PC-9 (cell line): ENCODE data around the gene NBDY. TPM values are rescaled to one million over a fixed set of nuclear protein-coding genes. Genes with fewer than 3 reads are reported as not detected.
"Not testable (repeated sequence)": the region's sequence is repeated elsewhere in the genome, so short reads cannot be mapped to it uniquely, and the experiment has no call there.

Source experiments
- BruUV-seq: library from RNA; stranded (reverse); fragments of 400-500 nt; replicated peaks from 2 replicates; lab custom pipeline; 2021; lab: Mats Ljungman, UMichigan
- CTCF ChIA-PET: fragments of 300-600 bp; sonication (Branson Sonifier 250); formaldehyde crosslinking; loops from one replicate; lab custom pipeline; 2022; ENCODE audit warnings: antibody characterized with exemption; lab: Charles Lee
- POLR2A ChIA-PET: fragments of 300-600 bp; sonication (Branson Sonifier 250); formaldehyde crosslinking; loops from one replicate; lab custom pipeline; 2022; ENCODE audit warnings: antibody characterized with exemption; ENCODE audit not compliant: unreplicated experiment; lab: Charles Lee
- DNase-seq, 2 experiments: peaks; one replicate each; pipeline versions ENCODE4 v3.0.0 to v3.0.0-alpha.2; 2015 to 2022; ENCODE audit warnings: mixed read lengths in 1 of 2
- H2AFZ ChIP-seq: fragments of 200-600 bp; sonication (generic); 2 replicates; pipeline ENCODE4 v1.8.1; 2017; ENCODE audit warnings: antibody characterized with exemption
- H3F3A ChIP-seq: fragments of 200-600 bp; sonication (generic); 2 replicates; pipeline ENCODE4 v1.8.1; 2017; ENCODE audit warnings: antibody characterized with exemption, mild to moderate bottlenecking, low read depth; ENCODE audit not compliant: insufficient read depth
- H3K27ac ChIP-seq: fragments of 200-600 bp; sonication (generic); 2 replicates; pipeline ENCODE4 v1.6.1; 2016; ENCODE audit warnings: mixed run types
- H3K27me3 ChIP-seq: fragments of 200-600 bp; sonication (generic); 2 replicates; pipeline ENCODE4 v1.6.1; 2016; ENCODE audit warnings: low read depth, mixed run types; ENCODE audit not compliant: insufficient read depth
- H3K36me3 ChIP-seq: fragments of 200-600 bp; sonication (generic); 2 replicates; pipeline ENCODE4 v1.6.1; 2016; ENCODE audit warnings: low read depth, mixed run types
- H3K4me1 ChIP-seq: fragments of 200-600 bp; sonication (generic); replicated peaks from 2 replicates; pipeline ENCODE4 v1.6.1; 2016; ENCODE audit warnings: mixed run types; ENCODE audit not compliant: insufficient read depth
- H3K4me2 ChIP-seq: fragments of 200-600 bp; sonication (generic); 2 replicates; pipeline ENCODE4 v1.6.1; 2017; ENCODE audit warnings: mixed run types
- H3K4me3 ChIP-seq: fragments of 200-600 bp; sonication (generic); 2 replicates; pipeline ENCODE4 v1.6.1; 2016; ENCODE audit warnings: mixed run types
- H3K79me2 ChIP-seq: fragments of 200-600 bp; sonication (generic); 2 replicates; pipeline ENCODE4 v1.6.1; 2017; ENCODE audit warnings: low read depth, mixed run types
- H3K9me2 ChIP-seq: fragments of 200-600 bp; sonication (generic); 2 replicates; pipeline ENCODE4 v1.8.1; 2017; ENCODE audit warnings: mild to moderate bottlenecking; ENCODE audit not compliant: insufficient read depth
- H3K9me3 ChIP-seq: fragments of 200-600 bp; sonication (generic); 2 replicates; pipeline ENCODE4 v1.8.1; 2016; ENCODE audit warnings: low read depth; ENCODE audit not compliant: insufficient read depth
- H4K20me1 ChIP-seq: fragments of 200-600 bp; sonication (generic); 2 replicates; pipeline ENCODE4 v1.8.1; 2017; ENCODE audit not compliant: insufficient read depth
- intact Hi-C: fragments of 100-400 bp; cut with micrococcal nuclease; formaldehyde crosslinking; loops from one replicate; pipeline ENCODE4 v1.10.0; 2022; ENCODE audit not compliant: unreplicated experiment
- total RNA-seq: library from RNA; stranded (reverse); gene quantifications from 2 replicates; pipeline ENCODE4 v1.2.3, GENCODE V29; 2021

The NBDY gene
- total RNA-seq, 1 experiment from 2014 or later, result 76.6 TPM

DNA sequence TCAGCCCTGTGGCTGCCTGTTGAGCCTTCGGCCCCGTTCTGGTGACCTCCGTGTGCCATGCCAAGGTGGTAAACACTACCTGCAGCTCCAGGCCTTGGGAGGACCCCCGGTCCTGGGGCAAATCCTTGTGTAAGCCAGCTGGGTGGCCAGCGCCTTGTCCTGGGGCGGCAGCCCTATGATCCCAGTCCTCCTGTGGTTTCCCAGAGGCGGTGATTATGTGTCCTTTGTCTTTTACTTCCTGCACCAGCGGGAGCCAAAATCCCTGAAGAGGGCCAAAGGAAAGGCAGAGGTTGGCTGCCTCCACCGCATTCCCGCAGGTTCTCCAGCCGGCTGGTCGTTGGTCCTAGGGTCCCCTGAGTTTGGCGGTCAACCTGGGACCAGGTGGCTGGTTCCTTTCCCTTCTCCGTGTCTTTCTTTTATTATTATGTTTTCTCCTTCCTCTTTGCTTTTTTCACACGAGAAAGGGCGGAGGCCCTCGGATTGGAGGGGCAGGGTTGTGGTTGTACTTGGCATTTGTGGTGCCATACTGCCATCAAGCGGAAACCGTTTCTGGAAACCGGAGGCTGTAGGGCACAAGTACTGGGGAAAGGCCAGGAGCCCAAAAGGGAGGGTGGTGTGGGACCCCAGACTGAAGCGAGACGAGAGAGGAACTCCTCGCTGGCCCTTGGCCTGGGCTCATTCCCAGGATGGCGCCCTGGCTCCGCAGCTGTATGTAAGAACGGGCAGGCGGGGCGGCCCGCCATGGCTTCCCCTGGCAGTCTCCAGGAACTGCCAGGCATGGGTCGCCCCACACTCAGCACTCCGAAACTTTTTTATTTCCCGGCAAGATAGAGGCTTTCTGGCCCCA is 43.9 kb downstream of the NBDY start:
- POLR2A ChIA-PET, H2AFZ ChIP-seq, H3K4me3 ChIP-seq, H3K9me3 ChIP-seq, H4K20me1 ChIP-seq, H3K79me2 ChIP-seq, H3K27me3 ChIP-seq, H3K27ac ChIP-seq, DNase-seq, H3F3A ChIP-seq, H3K4me2 ChIP-seq, H3K9me2 ChIP-seq, H3K4me1 ChIP-seq, intact Hi-C loops, H3K36me3 ChIP-seq, CTCF ChIA-PET, BruUV-seq: not testable (repeated sequence)

DNA sequence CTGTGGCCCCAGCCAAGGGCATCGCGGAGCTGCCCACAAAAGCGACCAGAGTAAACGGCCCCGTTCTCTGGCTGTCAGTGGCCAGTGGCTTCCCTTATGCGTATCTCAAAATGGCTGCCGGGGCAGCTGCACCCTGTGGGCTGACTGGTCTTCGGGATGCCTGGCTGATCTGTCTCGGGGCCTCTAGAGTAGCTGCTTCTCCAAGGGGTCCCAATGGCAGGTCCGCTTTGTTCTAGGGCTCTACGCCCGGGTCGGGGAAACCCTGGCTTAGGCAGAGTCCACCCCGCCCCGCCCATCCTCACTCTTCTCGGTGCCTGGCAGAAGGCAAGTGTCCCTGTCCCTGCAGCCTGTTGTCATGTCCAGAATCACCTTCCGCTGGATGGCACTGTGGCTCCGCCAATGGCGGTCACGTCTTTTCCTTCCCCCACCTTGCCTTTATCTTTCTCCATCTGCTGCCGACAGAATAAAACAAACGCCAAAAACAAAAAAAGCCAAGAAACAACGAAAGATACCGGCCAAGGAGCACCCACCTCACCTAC is 44.5 kb downstream of the NBDY start:
- intact Hi-C loops, DNase-seq, H3K4me3 ChIP-seq, H3K27ac ChIP-seq, H2AFZ ChIP-seq, H3K4me2 ChIP-seq, POLR2A ChIA-PET, CTCF ChIA-PET, H3K27me3 ChIP-seq, H3K79me2 ChIP-seq, H3K9me2 ChIP-seq, H3F3A ChIP-seq, H4K20me1 ChIP-seq, H3K36me3 ChIP-seq, H3K4me1 ChIP-seq, BruUV-seq, H3K9me3 ChIP-seq: not testable (repeated sequence)

- H3K4me2 ChIP-seq, CTCF ChIA-PET, H3F3A ChIP-seq, H3K79me2 ChIP-seq, BruUV-seq, H3K27me3 ChIP-seq, H3K9me3 ChIP-seq, H3K36me3 ChIP-seq, H4K20me1 ChIP-seq, H3K9me2 ChIP-seq, H3K4me3 ChIP-seq, H3K4me1 ChIP-seq, intact Hi-C loops, POLR2A ChIA-PET, H3K27ac ChIP-seq, DNase-seq, H2AFZ ChIP-seq: not testable (repeated sequence)
Observed at GRCh38 chrX:56778099-56778923, 49.3 kb downstream of the NBDY start.

- DNase-seq, H3K9me3 ChIP-seq, H3K27me3 ChIP-seq, H3F3A ChIP-seq, H4K20me1 ChIP-seq, intact Hi-C loops, H3K9me2 ChIP-seq, H3K36me3 ChIP-seq, POLR2A ChIA-PET, H3K79me2 ChIP-seq, H3K4me3 ChIP-seq, H3K4me2 ChIP-seq, H3K4me1 ChIP-seq, BruUV-seq, H2AFZ ChIP-seq, H3K27ac ChIP-seq, CTCF ChIA-PET: not testable (repeated sequence)
Observed at GRCh38 chrX:56778924-56779468, 50.0 kb downstream of the NBDY start.

DNA sequence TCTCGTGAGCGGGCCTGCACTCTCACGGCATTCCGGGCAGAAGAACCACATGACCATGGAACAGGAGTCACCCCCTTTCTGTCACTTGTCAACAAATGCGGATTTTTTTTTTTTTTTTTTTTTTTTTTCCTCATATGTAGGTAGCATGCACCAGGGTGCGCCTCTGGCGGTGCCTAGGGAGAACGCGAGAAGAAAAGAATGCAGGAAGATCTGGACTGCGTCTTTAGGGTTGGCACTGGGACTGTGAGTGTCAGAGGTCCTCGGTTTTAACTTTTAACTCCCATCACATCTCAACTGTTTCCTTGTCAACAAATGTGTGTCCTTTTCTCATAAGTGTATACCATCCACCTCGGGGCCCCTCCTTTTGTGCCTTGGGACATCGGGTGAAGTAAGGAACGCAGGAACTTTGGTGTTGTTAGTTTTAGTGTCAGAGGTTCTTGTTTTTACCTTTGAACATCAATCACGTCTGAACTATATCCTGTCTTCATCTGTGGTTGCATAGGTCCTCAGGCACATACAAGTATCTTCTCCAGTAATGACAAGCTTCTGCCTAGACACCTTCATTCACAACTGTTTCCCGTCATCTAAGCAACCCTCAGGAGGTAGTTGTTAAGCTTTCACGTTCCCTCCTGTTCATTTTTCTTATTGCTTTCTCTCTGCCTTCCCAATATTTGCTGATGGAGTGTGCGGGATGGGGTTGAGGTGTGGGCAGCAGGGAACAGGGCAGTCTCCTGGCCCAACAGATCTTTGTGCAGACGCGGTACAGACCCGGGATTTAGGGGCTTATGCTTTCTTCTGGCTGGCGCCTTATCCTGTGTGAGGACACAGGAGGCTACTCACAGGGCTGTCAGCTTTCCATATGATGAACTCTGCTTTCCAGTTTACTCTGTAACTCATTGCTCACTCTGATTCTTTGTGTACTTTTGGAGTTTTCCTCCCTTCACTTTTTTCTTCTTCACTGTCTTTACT is 51.9 kb downstream of the NBDY start:
- intact Hi-C loops, BruUV-seq, DNase-seq, H3K4me3 ChIP-seq, H3K9me2 ChIP-seq, H2AFZ ChIP-seq, CTCF ChIA-PET, H3K27me3 ChIP-seq, H3K27ac ChIP-seq, POLR2A ChIA-PET, H3K4me1 ChIP-seq, H3K4me2 ChIP-seq, H3K9me3 ChIP-seq, H4K20me1 ChIP-seq, H3K36me3 ChIP-seq, H3K79me2 ChIP-seq, H3F3A ChIP-seq: not testable (repeated sequence)
